Measurements from ENCODE around the gene TULP4. TPM values are rescaled to one million over a fixed set of nuclear protein-coding genes. Genes with fewer than 3 reads are reported as not detected.

Gene TULP4
- total RNA-seq, 1 experiment from 2014 or later, result 105 TPM

DNA sequence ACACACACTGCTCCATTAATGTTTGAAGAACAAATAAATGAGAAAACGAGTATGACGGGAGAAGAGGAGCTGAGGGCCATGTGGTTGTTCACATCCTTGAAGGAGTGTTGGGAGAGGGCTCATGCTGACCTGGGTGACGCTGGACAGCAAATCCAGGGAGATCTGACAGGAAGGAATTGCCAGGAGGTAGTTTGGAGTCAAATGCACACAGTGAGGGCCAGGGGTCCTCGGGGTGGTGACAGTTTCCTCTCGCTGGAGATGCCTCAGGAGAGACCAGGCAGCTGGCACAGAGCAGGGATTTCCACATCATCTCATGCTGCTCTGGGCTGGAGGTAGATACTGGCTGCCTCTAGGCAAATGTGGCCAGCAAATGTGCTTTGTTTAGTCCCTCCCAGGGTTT, 245.7 kb downstream of the TULP4 start:
- Mint-ChIP-seq H3K9me3 (ENCODE audit: low read depth, unreplicated experiment) (no peaks in the 10 kb centered on the region), H3K4me3 (ENCODE audit: low read depth, unreplicated experiment) (no peak overlapping the region), H3K27me3 (ENCODE audit: unreplicated experiment) (no peaks in the 10 kb centered on the region), H3K36me3 (ENCODE audit: insufficient read depth, unreplicated experiment) (peaks cover 35% of the 10 kb centered on the region), H3K27ac (ENCODE audit: unreplicated experiment) (no peak overlapping the region), H3K4me1 (ENCODE audit: low read depth, unreplicated experiment) (peaks cover 26% of the 10 kb centered on the region)
- intact Hi-C loops (cut with micrococcal nuclease; ENCODE audit: unreplicated experiment), result no loop called here
- CTCF ChIA-PET, result no interaction called here
- no peak for DNase-seq
- TF ChIP-seq CTCF (IDR thresholded peaks at IDR 0.05; ENCODE audit: unreplicated experiment), result no peak
- BruUV-seq (replicated peaks), result no TSS peak

DNA sequence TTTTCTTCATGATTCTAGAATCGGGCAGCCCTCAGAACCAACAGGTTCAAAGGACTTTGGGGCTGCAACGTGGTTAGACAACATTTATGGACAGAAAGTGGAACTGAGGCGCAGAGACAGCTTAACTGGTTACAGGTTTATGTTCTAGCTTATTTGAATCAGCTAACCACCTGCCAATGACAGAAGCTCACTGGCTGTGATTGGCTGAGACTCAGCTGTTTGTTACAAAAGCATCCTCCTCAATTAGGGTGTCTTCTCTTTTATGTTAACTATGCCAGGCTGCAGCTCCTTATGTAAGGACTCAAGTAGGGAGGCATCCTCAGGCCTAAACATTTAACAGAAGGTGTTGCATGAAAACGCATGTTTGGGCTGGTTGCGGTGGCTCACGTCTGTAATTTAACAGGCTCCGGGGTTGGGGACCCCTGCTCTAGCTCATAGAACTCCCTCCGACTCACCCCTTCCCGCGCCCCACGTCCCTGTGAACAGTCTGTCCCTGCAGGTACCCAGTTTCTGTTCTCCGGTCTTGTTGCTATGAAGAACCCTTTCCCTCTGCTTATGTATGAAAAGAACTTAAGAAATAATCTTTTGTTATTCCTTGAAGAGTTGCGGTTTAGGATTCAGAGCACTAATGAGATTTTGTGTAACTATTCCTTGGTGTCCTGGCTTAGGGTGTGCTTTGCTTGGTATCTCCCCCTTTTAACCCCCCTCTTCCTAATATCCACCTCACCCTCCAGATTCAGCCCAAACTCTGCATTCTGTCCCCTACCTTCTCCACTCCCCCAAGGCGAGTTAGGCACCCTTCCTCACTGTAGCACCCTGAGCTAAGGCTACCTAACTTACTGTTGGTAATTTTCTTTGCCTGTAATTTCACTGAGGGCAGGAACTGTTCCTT, 246.4 kb downstream of the TULP4 start:
- CTCF ChIA-PET, result no interaction called here
- Mint-ChIP-seq H3K36me3 (ENCODE audit: insufficient read depth, unreplicated experiment) (peaks cover 40% of the 10 kb centered on the region), H3K27ac (ENCODE audit: unreplicated experiment) (no peak overlapping the region), H3K4me1 (ENCODE audit: low read depth, unreplicated experiment) (peaks cover 26% of the 10 kb centered on the region), H3K9me3 (ENCODE audit: low read depth, unreplicated experiment) (no peaks in the 10 kb centered on the region), H3K4me3 (ENCODE audit: low read depth, unreplicated experiment) (peak overlapping the region; percentile 85), H3K27me3 (ENCODE audit: unreplicated experiment) (no peaks in the 10 kb centered on the region)
- TF ChIP-seq CTCF (IDR thresholded peaks at IDR 0.05; ENCODE audit: unreplicated experiment), result no peak
- no TSS peak for BruUV-seq (replicated peaks)
- intact Hi-C loops (cut with micrococcal nuclease; ENCODE audit: unreplicated experiment), result no loop called here
- DNase-seq, result no peak

DNA sequence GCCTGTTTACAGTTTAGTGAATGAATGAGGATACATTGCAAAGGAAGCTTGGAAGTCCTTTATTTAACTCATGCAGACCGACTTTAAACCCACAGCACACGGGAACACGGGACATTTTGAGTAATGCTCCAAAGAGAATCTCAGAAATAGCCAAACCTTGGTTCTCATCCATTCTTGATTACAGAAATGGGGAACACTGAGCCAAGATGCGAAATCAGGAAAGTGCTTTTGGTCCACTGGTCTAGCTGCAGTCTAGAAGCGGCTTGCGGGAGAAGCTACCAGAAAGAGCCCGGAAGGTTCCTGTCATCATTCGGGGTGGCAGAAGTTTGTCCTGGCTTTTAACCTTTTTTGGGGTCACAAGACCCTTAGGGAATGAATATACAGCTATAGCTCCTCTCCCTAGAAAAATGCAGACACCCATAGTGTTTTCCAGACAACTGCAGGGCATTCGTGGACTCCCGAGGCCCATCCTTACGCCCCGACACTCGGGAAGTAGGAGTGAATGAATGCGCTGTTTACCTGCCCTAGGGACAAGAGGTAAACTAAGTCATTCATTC, 247.2 kb downstream of the TULP4 start:
- BruUV-seq (replicated peaks), result no TSS peak
- Mint-ChIP-seq H3K36me3 (ENCODE audit: insufficient read depth, unreplicated experiment) (peaks cover 40% of the 10 kb centered on the region), H3K27me3 (ENCODE audit: unreplicated experiment) (no peaks in the 10 kb centered on the region), H3K4me1 (ENCODE audit: low read depth, unreplicated experiment) (peaks cover 26% of the 10 kb centered on the region), H3K9me3 (ENCODE audit: low read depth, unreplicated experiment) (no peaks in the 10 kb centered on the region), H3K4me3 (ENCODE audit: low read depth, unreplicated experiment) (peak overlapping the region; percentile 85), H3K27ac (ENCODE audit: unreplicated experiment) (no peak overlapping the region)
- CTCF ChIA-PET, result no interaction called here
- no peak for DNase-seq
- intact Hi-C loops (cut with micrococcal nuclease; ENCODE audit: unreplicated experiment), result no loop called here
- TF ChIP-seq CTCF (IDR thresholded peaks at IDR 0.05; ENCODE audit: unreplicated experiment), result no peak

DNA sequence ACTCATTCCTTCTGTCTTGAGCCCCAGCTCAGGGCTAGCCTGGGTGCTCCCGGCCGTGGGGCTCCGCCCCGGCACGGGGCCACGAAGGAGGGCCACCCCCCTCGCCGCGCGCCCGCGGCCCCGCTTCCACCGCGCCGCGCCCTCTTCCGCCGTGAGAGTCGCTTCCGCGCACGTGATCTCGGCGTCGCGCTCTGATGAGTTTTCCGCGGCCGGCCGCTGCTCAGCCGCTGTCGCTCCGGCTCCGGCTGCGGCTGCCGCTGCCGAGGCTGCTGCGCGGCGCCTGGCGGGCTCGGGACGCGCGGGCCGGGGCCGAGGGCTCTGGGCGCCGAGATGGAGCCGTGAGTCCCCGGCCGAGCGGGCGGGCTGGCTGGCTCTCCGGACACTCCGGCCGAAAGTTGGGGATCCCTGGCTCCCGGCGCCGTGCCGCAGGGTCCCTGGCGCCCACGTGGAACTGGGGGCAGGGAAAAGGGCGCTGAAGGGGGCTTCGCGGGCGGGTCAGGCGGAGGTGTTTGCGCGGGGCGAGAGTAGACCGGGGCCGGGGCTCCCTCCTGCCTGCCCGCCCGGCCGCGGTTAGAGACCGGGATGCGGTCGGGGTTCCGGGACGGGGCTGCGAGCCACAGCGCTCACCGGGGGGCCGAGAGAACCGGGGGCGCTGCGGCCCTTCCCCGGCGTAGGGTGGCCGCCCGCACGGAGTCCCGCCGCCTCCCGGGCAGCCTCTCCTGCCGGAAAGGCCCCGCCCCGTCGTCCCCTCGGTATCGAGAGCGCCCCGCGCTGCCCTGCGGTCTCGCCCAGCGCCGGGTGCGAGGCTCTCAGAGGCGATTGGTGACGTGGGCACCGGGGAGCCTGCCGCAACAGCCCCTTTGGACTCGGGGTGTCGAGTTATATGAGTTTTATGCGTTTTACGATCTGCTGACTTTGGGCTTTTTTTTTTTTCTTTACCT, 247.9 kb downstream of the TULP4 start, which contains the start of gene TMEM181:
Gene TMEM181, plus strand, starts transcription at position 197 of the 941 bp plus-strand sequence. Its CDS starts 134 bp downstream, at position 331.
- Mint-ChIP-seq H3K4me3 (ENCODE audit: low read depth, unreplicated experiment) (peak within 1 kb of the TSS; percentile 85), H3K4me1 (ENCODE audit: low read depth, unreplicated experiment) (peaks cover 21% of the 10 kb centered on the region), H3K27me3 (ENCODE audit: unreplicated experiment) (no peaks in the 10 kb centered on the region), H3K36me3 (ENCODE audit: insufficient read depth, unreplicated experiment) (peaks cover 40% of the 10 kb centered on the region), H3K27ac (ENCODE audit: unreplicated experiment) (peak within 1 kb of the TSS; percentile 95), H3K9me3 (ENCODE audit: low read depth, unreplicated experiment) (no peaks in the 10 kb centered on the region)
- CTCF ChIA-PET, result interaction anchor here (0.8 kb wide), 1 partner anchor 12 kb away, joined by 3 read pairs; no protein-coding TSS in a partner anchor
- peak; percentile 86 for DNase-seq
- no peak for TF ChIP-seq CTCF (IDR thresholded peaks at IDR 0.05; ENCODE audit: unreplicated experiment)
- BruUV-seq (replicated peaks), result no TSS peak
- intact Hi-C loops (cut with micrococcal nuclease; ENCODE audit: unreplicated experiment), result no loop called here
